H9 (cell line): Measurements from ENCODE around the gene PPARGC1A. TPM values are rescaled to one million over a fixed set of nuclear protein-coding genes. Genes with fewer than 3 reads are reported as not detected.

Source experiments
- DNase-seq: peaks from one replicate; pipeline ENCODE4 v3.0.0-alpha.2; 2017
- H2AFZ ChIP-seq: one replicate; pipeline ENCODE4 v1.6.1; 2013; ENCODE audit warnings: mild to moderate bottlenecking, low read length, control low read depth, moderate library complexity
- H2AK5ac ChIP-seq: 2 replicates; pipeline ENCODE4 v1.6.1; 2013; ENCODE audit warnings: low read length, control low read depth, mixed read lengths; ENCODE audit not compliant: insufficient read length
- H2BK120ac ChIP-seq: one replicate; pipeline ENCODE4 v1.6.1; 2013; ENCODE audit warnings: low read depth, mild to moderate bottlenecking, low read length, control low read depth, inconsistent platforms; ENCODE audit not compliant: poor library complexity, severe bottlenecking
- H2BK12ac ChIP-seq: 2 replicates; pipeline ENCODE4 v1.6.1; 2013; ENCODE audit warnings: low read length, control low read depth, mixed read lengths, low read depth; ENCODE audit not compliant: insufficient read length
- H2BK15ac ChIP-seq: 2 replicates; pipeline ENCODE4 v1.6.1; 2013; ENCODE audit warnings: low read depth, low read length, control low read depth
- H2BK20ac ChIP-seq: one replicate; pipeline ENCODE4 v1.6.1; 2013; ENCODE audit warnings: low read depth, mild to moderate bottlenecking, low read length, control low read depth, inconsistent platforms; ENCODE audit not compliant: poor library complexity, severe bottlenecking
- H2BK5ac ChIP-seq: 2 replicates; pipeline ENCODE4 v1.6.1; 2013; ENCODE audit warnings: low read length, control low read depth, mixed read lengths; ENCODE audit not compliant: insufficient read length
- H3K14ac ChIP-seq: 2 replicates; pipeline ENCODE4 v1.6.1; 2013; ENCODE audit warnings: low read length, control low read depth; ENCODE audit not compliant: insufficient read depth
- H3K18ac ChIP-seq: 2 replicates; pipeline ENCODE4 v1.6.1; 2013; ENCODE audit warnings: low read depth, mild to moderate bottlenecking, mixed read lengths, low read length, control low read depth; ENCODE audit not compliant: insufficient read length
- H3K23ac ChIP-seq: 2 replicates; pipeline ENCODE4 v1.6.1; 2013; ENCODE audit warnings: low read length, control low read depth, mixed read lengths, low read depth; ENCODE audit not compliant: insufficient read length
- H3K23me2 ChIP-seq: 2 replicates; pipeline ENCODE4 v1.6.1; 2013; ENCODE audit warnings: low read depth, mild to moderate bottlenecking, mixed read lengths, low read length, control low read depth; ENCODE audit not compliant: insufficient read length, poor library complexity, severe bottlenecking
- H3K27ac ChIP-seq: 2 replicates; pipeline ENCODE4 v1.5.1; 2013; ENCODE audit warnings: low read length, control low read depth, mixed read lengths, low read depth; ENCODE audit not compliant: insufficient read length
- H3K27me3 ChIP-seq: 2 replicates; pipeline ENCODE4 v1.6.1; 2013; ENCODE audit warnings: low read length, control low read depth, inconsistent platforms; ENCODE audit not compliant: insufficient read depth
- H3K4ac ChIP-seq: 2 replicates; pipeline ENCODE4 v1.6.1; 2013; ENCODE audit warnings: low read depth, mild to moderate bottlenecking, control low read depth, inconsistent platforms, low read length, moderate library complexity
- H3K4me1 ChIP-seq: 2 replicates; pipeline ENCODE4 v1.6.1; 2013; ENCODE audit warnings: low read length, control low read depth, inconsistent platforms; ENCODE audit not compliant: insufficient read depth
- H3K4me2 ChIP-seq: 2 replicates; pipeline ENCODE4 v1.6.1; 2013; ENCODE audit warnings: low read length, control low read depth, mixed read lengths; ENCODE audit not compliant: insufficient read length, insufficient read depth
- H3K56ac ChIP-seq: 2 replicates; pipeline ENCODE4 v1.6.1; 2013; ENCODE audit warnings: low read depth, mild to moderate bottlenecking, mixed read lengths, low read length, control low read depth; ENCODE audit not compliant: insufficient read length
- H3K79me1 ChIP-seq: 2 replicates; pipeline ENCODE4 v1.6.1; 2013; ENCODE audit warnings: low read depth, mild to moderate bottlenecking, moderate library complexity, low read length, control low read depth, inconsistent platforms; ENCODE audit not compliant: insufficient read depth, poor library complexity, severe bottlenecking
- H3K79me2 ChIP-seq: 2 replicates; pipeline ENCODE4 v1.6.1; 2013; ENCODE audit warnings: low read length, control low read depth, inconsistent platforms; ENCODE audit not compliant: insufficient read depth
- H3K9ac ChIP-seq: 2 replicates; pipeline ENCODE4 v1.6.1; 2013; ENCODE audit warnings: low read length, control low read depth, mixed read lengths; ENCODE audit not compliant: insufficient read length; ENCODE audit errors: extremely low read depth
- H3K9me3 ChIP-seq: one replicate; pipeline ENCODE4 v1.6.1; 2013; ENCODE audit warnings: low read depth, low read length, inconsistent platforms; ENCODE audit not compliant: control insufficient read depth
- H3T11ph ChIP-seq: one replicate; pipeline ENCODE4 v1.6.1; 2013; ENCODE audit warnings: mild to moderate bottlenecking, low read length, control low read depth, inconsistent platforms
- H4K20me1 ChIP-seq: one replicate; pipeline ENCODE4 v1.6.1; 2013; ENCODE audit not compliant: control insufficient read depth, insufficient read length, insufficient read depth
- H4K5ac ChIP-seq: 2 replicates; pipeline ENCODE4 v1.6.1; 2013; ENCODE audit warnings: low read depth, mild to moderate bottlenecking, mixed read lengths, low read length, control low read depth; ENCODE audit not compliant: insufficient read length
- H4K8ac ChIP-seq: replicated peaks from 2 replicates; pipeline ENCODE4 v1.6.1; 2013; ENCODE audit warnings: low read length, control low read depth, mixed read lengths, low read depth; ENCODE audit not compliant: insufficient read length
- H4K91ac ChIP-seq: 2 replicates; pipeline ENCODE4 v1.6.1; 2013; ENCODE audit warnings: low read depth, mild to moderate bottlenecking, moderate library complexity, mixed read lengths, low read length, control low read depth; ENCODE audit not compliant: insufficient read length
- H3K27ac Mint-ChIP-seq, 3 experiments: 2 replicates in 2 of 3; 3 replicates in 1 of 3; pipeline ENCODE4 v1.8.0; 2020 to 2021; ENCODE audit warnings: mixed read lengths in 3 of 3, mild to moderate bottlenecking in 1 of 3, moderate library complexity in 1 of 3
- H3K27me3 Mint-ChIP-seq: 2 replicates; pipeline ENCODE4 v1.8.0; 2021; ENCODE audit warnings: low read depth, mild to moderate bottlenecking, moderate library complexity, mixed read lengths
- H3K36me3 Mint-ChIP-seq, 3 experiments: 2 replicates in 2 of 3; 3 replicates in 1 of 3; pipeline ENCODE4 v1.8.0; 2020 to 2021; ENCODE audit warnings: low read depth in 3 of 3, mixed read lengths in 3 of 3; ENCODE audit not compliant: insufficient read depth in 1 of 3
- H3K4me1 Mint-ChIP-seq, 2 experiments: 2 replicates each; pipeline ENCODE4 v1.8.0; 2020; ENCODE audit warnings: mixed read lengths in 2 of 2
- H3K4me3 Mint-ChIP-seq, 2 experiments: 2 replicates in 1 of 2; 3 replicates in 1 of 2; pipeline ENCODE4 v1.8.0; 2020 to 2021; ENCODE audit warnings: mild to moderate bottlenecking in 2 of 2, mixed read lengths in 2 of 2, moderate library complexity in 1 of 2
- H3K9me3 Mint-ChIP-seq, 2 experiments: 2 replicates in 1 of 2; 3 replicates in 1 of 2; pipeline ENCODE4 v1.8.0; 2020; ENCODE audit warnings: mild to moderate bottlenecking in 2 of 2, mixed read lengths in 2 of 2, moderate library complexity in 1 of 2
- WGBS: extraction: QIAGEN DNeasy Blood & Tissue Kit; methylation state at CpG from one replicate; pipeline ENCODE4 v1.1.7; 2013; ENCODE audit warnings: missing lambda C conversion rate, low lambda C conversion rate, mixed read lengths; ENCODE audit not compliant: insufficient read length; ENCODE audit errors: extremely low coverage; 5-methylcytosine and 5-hydroxymethylcytosine counted together
- total RNA-seq: library from RNA; stranded (reverse); gene quantifications from 2 replicates; pipeline ENCODE4 v1.2.1, GENCODE V29; 2021
- TF ChIP-seq, protein P1 (sequence below): fragments of 200-600 bp; sonication (generic); conservative IDR thresholded peaks from 3 replicates; pipeline ENCODE4 v1.8.0; 2021; ENCODE audit warnings: antibody characterized with exemption, mild to moderate bottlenecking

The PPARGC1A gene
- total RNA-seq, 1 experiment from 2014 or later: 1.7 TPM

DNA sequence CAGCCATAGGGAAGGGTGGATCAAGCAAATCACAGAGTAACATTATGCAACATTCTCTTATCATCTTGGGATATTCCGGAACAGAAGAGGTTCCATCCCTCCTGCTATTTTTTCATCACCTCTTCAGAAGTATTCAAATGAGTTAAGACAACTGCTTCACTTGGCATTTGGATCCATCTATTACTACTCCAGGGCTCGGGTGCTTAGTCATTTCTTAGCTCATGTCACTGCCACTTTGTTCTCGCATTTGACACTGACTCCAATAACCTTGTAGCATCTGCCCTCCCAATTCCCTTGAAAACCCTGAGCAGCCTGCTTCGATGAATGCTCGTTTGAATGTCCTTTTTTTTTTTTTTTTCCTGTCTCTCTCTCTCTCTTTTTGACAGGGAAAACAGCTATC is 114.9 kb downstream of the PPARGC1A start:
- no peaks in the 10 kb centered on the region for H4K20me1 ChIP-seq
- H3K4me2 ChIP-seq: no peak overlapping the region
- no peaks in the 10 kb centered on the region for H3K79me2 ChIP-seq
- no peak overlapping the region for H3K56ac ChIP-seq
- no peak overlapping the region for H3K27ac Mint-ChIP-seq
- no peaks in the 10 kb centered on the region for H3K36me3 Mint-ChIP-seq
- H4K5ac ChIP-seq: no peak overlapping the region
- no peak overlapping the region for H3K23ac ChIP-seq
- H3K18ac ChIP-seq: no peak overlapping the region
- TF ChIP-seq, protein P1, sequence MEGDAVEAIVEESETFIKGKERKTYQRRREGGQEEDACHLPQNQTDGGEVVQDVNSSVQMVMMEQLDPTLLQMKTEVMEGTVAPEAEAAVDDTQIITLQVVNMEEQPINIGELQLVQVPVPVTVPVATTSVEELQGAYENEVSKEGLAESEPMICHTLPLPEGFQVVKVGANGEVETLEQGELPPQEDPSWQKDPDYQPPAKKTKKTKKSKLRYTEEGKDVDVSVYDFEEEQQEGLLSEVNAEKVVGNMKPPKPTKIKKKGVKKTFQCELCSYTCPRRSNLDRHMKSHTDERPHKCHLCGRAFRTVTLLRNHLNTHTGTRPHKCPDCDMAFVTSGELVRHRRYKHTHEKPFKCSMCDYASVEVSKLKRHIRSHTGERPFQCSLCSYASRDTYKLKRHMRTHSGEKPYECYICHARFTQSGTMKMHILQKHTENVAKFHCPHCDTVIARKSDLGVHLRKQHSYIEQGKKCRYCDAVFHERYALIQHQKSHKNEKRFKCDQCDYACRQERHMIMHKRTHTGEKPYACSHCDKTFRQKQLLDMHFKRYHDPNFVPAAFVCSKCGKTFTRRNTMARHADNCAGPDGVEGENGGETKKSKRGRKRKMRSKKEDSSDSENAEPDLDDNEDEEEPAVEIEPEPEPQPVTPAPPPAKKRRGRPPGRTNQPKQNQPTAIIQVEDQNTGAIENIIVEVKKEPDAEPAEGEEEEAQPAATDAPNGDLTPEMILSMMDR: no peak
- no peaks in the 10 kb centered on the region for H3K79me1 ChIP-seq
- H3K4me1 Mint-ChIP-seq: peaks cover 28 to 29% of the 10 kb centered on the region in 2 experiments
- no peak overlapping the region for H2AK5ac ChIP-seq
- no peak overlapping the region for H2BK5ac ChIP-seq
- WGBS: no CpG with 5 or more reads among the region's 5 CpGs
- no peak overlapping the region for H3T11ph ChIP-seq
- H3K9me3 Mint-ChIP-seq: no peaks in the 10 kb centered on the region
- H3K4me3 Mint-ChIP-seq: no peak overlapping the region
- no peak overlapping the region for H3K4ac ChIP-seq
- no peak overlapping the region for H2BK20ac ChIP-seq
- no peak overlapping the region for H2BK12ac ChIP-seq
- H3K27me3 Mint-ChIP-seq: no peaks in the 10 kb centered on the region
- no peak overlapping the region for H4K8ac ChIP-seq
- no peak overlapping the region for H3K14ac ChIP-seq
- no peak overlapping the region for H3K9ac ChIP-seq
- H3K4me1 ChIP-seq: peaks cover 5% of the 10 kb centered on the region
- no peak overlapping the region for H2BK120ac ChIP-seq
- DNase-seq: no peak
- no peak overlapping the region for H3K27ac ChIP-seq
- no peaks in the 10 kb centered on the region for H3K23me2 ChIP-seq
- no peak overlapping the region for H4K91ac ChIP-seq
- no peaks in the 10 kb centered on the region for H3K9me3 ChIP-seq
- H2AFZ ChIP-seq: no peak overlapping the region
- H3K27me3 ChIP-seq: no peaks in the 10 kb centered on the region
- H2BK15ac ChIP-seq: no peak overlapping the region
